Transverse colon (tissue), 1 donor: ENCODE results near the gene SLC38A3.

Experiments
- EP300 ChIP-seq: sonication (generic); formaldehyde crosslinking; IDR thresholded peaks from one replicate; pipeline ENCODE4 v1.6.1; 2017; ENCODE audit warnings: antibody characterized with exemption, low read depth
- POLR2A ChIP-seq: fragments of 450-650 bp; IDR thresholded peaks from one replicate; pipeline ENCODE4 v1.6.1; 2016; ENCODE audit warnings: antibody characterized with exemption, mild to moderate bottlenecking, moderate library complexity

DNA sequence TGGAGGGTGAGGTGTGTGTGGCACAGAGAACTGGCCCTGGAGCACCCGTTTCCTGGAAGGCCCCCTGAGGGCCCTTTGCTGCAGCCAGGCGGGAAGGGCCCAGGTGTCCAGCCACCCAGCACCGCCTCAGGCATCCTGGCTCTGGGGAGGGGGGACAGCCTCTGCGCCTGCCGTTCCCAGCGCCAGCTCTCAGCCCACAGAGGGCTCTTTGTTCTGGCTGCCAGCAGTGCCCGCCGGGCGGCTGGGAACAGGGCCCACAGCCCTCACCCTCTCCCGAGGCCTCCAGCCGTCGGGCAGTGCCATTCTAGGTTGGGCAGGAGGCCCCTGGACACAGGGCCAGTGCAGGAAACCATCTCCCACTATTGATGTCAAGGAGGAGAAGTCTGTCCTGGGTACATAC is 8.3 kb downstream of the SLC38A3 start:
- TF ChIP-seq EP300: no peak
- no peak for TF ChIP-seq POLR2A
